HG02840 (cell line): ENCODE measurements around the gene KPNB1.

ENCODE experiments used
- ATAC-seq: cut with Tn5 transposase; IDR thresholded peaks from one replicate; pipeline ENCODE4 v1.9.1; 2021; ENCODE audit warnings: mild to moderate bottlenecking, moderate library complexity, moderate number of reproducible peaks; ENCODE audit not compliant: unreplicated experiment, low FRiP score

Gene KPNB1

GRCh38 chr17:47649153-47649971, at the start of gene KPNB1:
TSS of gene KPNB1 (plus strand) at chr17:47649919. CDS start at chr17:47650245, 326 bp downstream.
- ATAC-seq, result peak; percentile 84

- ATAC-seq, result no peak
These were observed 45.7 kb upstream of the KPNB1 start for GRCh38 chr17:47603830-47604597.

- no peak for ATAC-seq
These were observed 45.2 kb upstream of the KPNB1 start for GRCh38 chr17:47604598-47604927.

DNA sequence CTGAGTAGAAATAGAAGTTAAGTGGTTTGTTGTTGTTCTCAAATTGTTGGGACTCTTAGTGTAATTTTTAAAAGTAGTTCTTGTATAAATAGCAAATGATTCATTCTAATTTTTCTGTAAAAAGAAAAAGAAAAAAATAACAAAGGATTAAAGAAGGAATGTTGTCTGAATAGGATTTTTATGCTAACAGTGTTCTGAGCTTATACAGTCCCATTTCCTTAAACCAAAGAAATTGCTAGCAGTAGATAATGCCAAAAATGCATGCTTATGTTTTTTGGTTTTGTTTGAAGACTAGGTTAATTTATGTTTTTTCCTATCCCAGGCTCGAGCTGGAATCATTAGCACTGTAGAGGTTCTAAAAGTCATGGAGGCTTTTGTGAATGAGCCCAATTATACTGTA, 44.7 kb upstream of the KPNB1 start:
- no peak for ATAC-seq

DNA sequence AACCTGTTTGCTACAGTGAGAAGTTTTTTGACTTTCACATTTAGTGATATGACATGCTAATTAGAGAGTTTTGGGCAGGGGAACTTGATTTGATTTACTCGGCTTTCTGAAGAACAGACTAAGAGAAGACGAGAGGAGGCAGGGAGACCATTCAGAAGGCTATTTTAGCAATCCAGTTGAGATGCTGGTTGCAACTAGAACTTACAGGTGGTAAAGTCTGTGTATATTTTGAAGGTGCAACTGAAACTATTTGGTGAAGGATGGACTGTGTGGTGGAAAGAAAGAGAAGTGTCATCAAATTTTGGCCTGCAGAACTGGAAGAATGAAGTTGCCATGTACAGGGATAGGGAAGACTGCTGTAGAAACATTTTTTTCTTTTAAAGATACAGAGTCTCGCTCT, 42.2 kb upstream of the KPNB1 start:
- no peak for ATAC-seq

GRCh38 chr17:47611372-47612350, 38.1 kb upstream of the KPNB1 start:
- ATAC-seq, result no peak

GRCh38 chr17:47615766-47616424, 33.8 kb upstream of the KPNB1 start:
- no peak for ATAC-seq

DNA sequence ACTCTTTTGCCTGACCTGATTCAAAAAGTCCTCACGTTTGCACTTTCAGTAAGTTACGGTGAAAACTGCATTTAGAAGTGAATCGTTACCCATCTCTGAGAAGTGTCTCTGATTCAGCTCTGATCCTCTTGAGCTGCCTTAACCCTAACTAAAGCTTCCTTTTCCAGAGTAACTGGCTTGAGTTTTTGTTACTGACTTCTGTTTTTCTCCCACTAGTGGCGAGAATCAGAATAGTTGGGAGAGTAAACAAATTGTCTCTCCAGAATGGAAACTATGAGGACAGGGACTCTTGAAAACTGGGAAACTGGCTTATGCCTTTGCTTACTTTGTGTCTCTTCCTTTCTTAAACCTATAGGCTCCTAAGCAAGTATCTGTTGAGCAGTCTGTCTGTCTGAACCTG, 31.3 kb upstream of the KPNB1 start:
- no peak for ATAC-seq

DNA sequence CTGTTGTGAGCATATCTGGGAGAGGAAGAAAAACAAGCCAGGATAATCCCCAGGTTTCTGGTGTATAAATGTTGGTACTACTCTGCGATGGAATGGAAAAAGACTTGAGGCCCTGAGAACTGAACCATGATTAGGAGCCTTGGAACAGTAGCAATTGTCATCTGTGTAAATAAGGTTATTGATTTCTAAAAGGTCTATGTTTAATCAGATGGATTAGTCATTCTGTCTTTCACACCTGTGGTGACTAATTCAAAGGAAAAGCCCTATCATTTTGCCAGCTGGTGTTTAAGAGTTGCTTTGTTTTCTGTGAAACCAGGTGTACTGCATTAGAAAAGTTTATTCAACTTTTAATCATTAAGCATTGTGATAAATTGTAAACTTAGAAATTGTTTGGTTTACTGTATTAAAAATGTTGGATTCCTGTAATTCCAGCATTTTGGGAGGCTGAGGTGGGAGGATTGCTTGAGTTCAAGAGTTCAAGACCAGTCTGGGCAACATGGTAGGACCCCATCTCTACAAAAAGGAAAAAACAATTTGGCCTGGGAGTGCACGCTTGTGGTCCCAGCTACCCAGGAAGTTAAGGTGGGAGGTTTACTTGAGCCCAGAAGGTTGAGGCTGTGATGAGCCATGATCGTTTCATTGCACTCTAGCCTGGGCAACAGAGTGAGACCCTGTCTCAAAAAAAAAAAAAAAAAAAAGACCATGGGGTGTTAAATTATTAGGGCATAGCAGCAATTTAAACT, 29.0 kb upstream of the KPNB1 start:
- no peak for ATAC-seq

- no peak for ATAC-seq
These were observed 28.2 kb upstream of the KPNB1 start for GRCh38 chr17:47621293-47622179.

- no peak for ATAC-seq
These were observed 27.6 kb upstream of the KPNB1 start for GRCh38 chr17:47622180-47622549.

- no peak for ATAC-seq
These were observed 25.0 kb upstream of the KPNB1 start for GRCh38 chr17:47624727-47625068.

- ATAC-seq, result no peak
These were observed 21.6 kb upstream of the KPNB1 start for GRCh38 chr17:47628014-47628566.

- no peak for ATAC-seq
These were observed 19.9 kb upstream of the KPNB1 start for GRCh38 chr17:47629826-47630225.

DNA sequence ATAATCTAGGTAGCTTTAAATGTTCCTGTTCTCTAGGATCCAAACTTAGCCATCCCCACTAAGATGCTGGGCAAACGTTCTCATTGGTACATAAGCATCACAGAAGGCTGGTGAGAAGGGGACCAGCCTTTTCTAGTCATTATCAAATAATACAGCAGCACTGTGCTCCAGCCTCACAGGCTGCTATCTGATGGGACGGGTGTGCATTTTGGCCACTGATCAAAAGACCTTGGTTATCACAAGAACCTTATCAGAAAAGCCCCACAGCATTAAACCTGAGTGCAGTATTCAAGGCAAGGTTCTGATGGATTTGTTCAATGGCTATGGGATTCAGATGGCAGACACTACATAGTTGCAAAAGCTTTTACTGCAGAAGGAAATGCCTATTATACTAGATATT, 19.1 kb upstream of the KPNB1 start:
- ATAC-seq, result no peak

DNA sequence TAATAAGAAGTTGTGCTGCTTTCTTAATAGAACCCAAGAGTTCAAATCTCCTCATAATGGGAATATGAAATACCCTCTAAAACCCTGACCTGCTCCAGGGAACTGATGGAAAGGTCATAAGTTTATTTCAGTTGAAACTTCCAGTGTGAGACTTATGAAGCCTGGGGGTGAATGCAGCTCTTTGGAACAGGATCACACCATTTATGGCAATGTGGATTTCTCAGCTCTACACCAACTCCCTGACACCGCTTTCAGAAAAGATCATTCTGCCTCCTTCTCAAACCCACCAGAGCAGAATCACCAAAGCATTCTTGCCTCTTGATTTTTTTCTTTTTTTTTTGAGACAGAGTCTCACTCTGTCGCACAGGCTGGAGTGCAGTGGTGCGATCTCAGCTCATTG, 16.7 kb upstream of the KPNB1 start:
- ATAC-seq, result no peak

DNA sequence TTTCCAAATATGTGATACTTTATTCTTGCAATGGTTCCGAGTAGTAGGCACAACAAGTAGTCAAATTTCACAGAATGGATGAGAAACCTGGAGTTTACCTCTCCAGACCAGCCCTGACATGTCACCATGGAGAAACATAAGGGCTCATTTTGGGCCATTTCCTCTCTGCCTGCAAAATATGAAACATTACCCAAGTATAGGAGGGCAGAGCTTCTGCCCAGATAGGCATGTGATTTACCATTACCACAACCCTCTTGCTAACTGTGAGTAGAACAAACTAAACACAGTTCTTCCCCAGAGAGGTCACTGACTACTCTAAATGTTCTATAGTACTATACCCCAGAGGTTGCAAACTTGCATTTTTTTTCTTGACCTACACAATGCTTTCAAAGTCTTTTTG, 15.7 kb upstream of the KPNB1 start:
- ATAC-seq, result no peak

- no peak for ATAC-seq
These were observed 14.8 kb upstream of the KPNB1 start for GRCh38 chr17:47634870-47635269.
